Osteoblast (primary cell): ENCODE data around the gene CES3. TPM values are rescaled to one million over a fixed set of nuclear protein-coding genes. Genes with fewer than 3 reads are reported as not detected.

Experiments used
- DNase-seq: peaks from one replicate; pipeline ENCODE4 v3.0.0; 2011; ENCODE audit warnings: low spot score, mixed read lengths; ENCODE audit not compliant: insufficient read length; ENCODE audit errors: missing footprints
- H2AFZ ChIP-seq: 2 replicates; pipeline ENCODE4 v1.6.0; 2011; ENCODE audit warnings: mild to moderate bottlenecking, low read length
- H3K27ac ChIP-seq: 2 replicates; pipeline ENCODE4 v1.5.1; 2011; ENCODE audit warnings: mild to moderate bottlenecking, low read depth, low read length, moderate library complexity
- H3K27me3 ChIP-seq: 2 replicates; pipeline ENCODE4 v1.6.0; 2012; ENCODE audit warnings: mild to moderate bottlenecking, control low read depth, inconsistent platforms, low read length, moderate library complexity; ENCODE audit not compliant: insufficient read depth
- H3K36me3 ChIP-seq: 2 replicates; pipeline ENCODE4 v1.5.1; 2011; ENCODE audit warnings: mild to moderate bottlenecking, low read length, control low read depth, moderate library complexity; ENCODE audit not compliant: insufficient read depth
- H3K4me1 ChIP-seq: 2 replicates; pipeline ENCODE4 v1.5.1; 2011; ENCODE audit warnings: mild to moderate bottlenecking, low read length, control low read depth, moderate library complexity; ENCODE audit not compliant: insufficient read depth
- H3K4me2 ChIP-seq: 2 replicates; pipeline ENCODE4 v1.6.0; 2011; ENCODE audit warnings: mild to moderate bottlenecking, low read length; ENCODE audit not compliant: insufficient read depth
- H3K4me3 ChIP-seq: fragments of 200-600 bp; sonication (generic); 3 replicates; pipeline ENCODE4 v1.5.1; 2012; ENCODE audit warnings: mild to moderate bottlenecking, low read length, inconsistent platforms; ENCODE audit not compliant: insufficient read depth
- H3K79me2 ChIP-seq: 2 replicates; pipeline ENCODE4 v1.6.0; 2012; ENCODE audit warnings: mild to moderate bottlenecking, low read length, control low read depth, inconsistent platforms; ENCODE audit not compliant: insufficient read depth
- H3K9me3 ChIP-seq: 2 replicates; pipeline ENCODE4 v1.5.1; 2011; ENCODE audit warnings: low read depth, low read length, control low read depth
- H4K20me1 ChIP-seq: 2 replicates; pipeline ENCODE4 v1.6.0; 2012; ENCODE audit warnings: mild to moderate bottlenecking, low read length, control low read depth; ENCODE audit not compliant: insufficient read depth
- total RNA-seq: library from RNA; depleted of rRNA; stranded (reverse); fragments of >200 nt; gene quantifications from 2 replicates; pipeline ENCODE4 v1.2.3, GENCODE V29; 2012
- TF ChIP-seq, protein P1 (sequence below): IDR thresholded peaks from 2 replicates; pipeline ENCODE4 v1.5.1; 2011; ENCODE audit warnings: mild to moderate bottlenecking, low read depth, low read length, moderate library complexity; ENCODE audit errors: extremely low read depth

Gene CES3
- total RNA-seq, 1 donor, result not detected

DNA sequence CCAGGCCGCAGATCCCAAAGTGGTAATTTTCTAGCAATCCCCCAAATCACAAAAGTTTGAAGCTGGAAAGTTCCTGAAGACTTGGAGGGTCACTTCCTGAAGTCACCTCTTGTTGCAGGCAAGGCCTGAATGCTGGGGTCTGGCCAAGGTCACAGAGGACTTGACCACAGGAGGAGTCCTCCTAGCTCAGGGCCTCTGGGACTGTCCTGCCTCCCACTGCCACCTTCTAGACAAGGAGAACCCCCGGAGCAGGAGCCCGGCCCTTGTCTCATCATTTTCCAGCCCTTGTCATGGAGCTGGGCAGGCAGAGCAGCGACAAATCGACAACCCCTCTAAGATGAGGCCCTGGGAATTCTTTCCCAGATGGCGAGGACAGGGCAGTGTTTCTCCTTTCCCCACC lies 42.7 kb upstream of the CES3 start:
- DNase-seq, result peak; percentile 66
- TF ChIP-seq, protein P1, sequence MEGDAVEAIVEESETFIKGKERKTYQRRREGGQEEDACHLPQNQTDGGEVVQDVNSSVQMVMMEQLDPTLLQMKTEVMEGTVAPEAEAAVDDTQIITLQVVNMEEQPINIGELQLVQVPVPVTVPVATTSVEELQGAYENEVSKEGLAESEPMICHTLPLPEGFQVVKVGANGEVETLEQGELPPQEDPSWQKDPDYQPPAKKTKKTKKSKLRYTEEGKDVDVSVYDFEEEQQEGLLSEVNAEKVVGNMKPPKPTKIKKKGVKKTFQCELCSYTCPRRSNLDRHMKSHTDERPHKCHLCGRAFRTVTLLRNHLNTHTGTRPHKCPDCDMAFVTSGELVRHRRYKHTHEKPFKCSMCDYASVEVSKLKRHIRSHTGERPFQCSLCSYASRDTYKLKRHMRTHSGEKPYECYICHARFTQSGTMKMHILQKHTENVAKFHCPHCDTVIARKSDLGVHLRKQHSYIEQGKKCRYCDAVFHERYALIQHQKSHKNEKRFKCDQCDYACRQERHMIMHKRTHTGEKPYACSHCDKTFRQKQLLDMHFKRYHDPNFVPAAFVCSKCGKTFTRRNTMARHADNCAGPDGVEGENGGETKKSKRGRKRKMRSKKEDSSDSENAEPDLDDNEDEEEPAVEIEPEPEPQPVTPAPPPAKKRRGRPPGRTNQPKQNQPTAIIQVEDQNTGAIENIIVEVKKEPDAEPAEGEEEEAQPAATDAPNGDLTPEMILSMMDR, result no peak
- Histone ChIP-seq H3K27ac (no peak overlapping the region), H4K20me1 (no peaks in the 10 kb centered on the region), H3K4me2 (no peak overlapping the region), H3K9me3 (no peaks in the 10 kb centered on the region), H3K36me3 (no peaks in the 10 kb centered on the region), H3K4me3 (no peak overlapping the region), H3K79me2 (no peaks in the 10 kb centered on the region), H3K4me1 (peaks cover 6% of the 10 kb centered on the region), H3K27me3 (peaks cover 36% of the 10 kb centered on the region), H2AFZ (no peak overlapping the region)

DNA sequence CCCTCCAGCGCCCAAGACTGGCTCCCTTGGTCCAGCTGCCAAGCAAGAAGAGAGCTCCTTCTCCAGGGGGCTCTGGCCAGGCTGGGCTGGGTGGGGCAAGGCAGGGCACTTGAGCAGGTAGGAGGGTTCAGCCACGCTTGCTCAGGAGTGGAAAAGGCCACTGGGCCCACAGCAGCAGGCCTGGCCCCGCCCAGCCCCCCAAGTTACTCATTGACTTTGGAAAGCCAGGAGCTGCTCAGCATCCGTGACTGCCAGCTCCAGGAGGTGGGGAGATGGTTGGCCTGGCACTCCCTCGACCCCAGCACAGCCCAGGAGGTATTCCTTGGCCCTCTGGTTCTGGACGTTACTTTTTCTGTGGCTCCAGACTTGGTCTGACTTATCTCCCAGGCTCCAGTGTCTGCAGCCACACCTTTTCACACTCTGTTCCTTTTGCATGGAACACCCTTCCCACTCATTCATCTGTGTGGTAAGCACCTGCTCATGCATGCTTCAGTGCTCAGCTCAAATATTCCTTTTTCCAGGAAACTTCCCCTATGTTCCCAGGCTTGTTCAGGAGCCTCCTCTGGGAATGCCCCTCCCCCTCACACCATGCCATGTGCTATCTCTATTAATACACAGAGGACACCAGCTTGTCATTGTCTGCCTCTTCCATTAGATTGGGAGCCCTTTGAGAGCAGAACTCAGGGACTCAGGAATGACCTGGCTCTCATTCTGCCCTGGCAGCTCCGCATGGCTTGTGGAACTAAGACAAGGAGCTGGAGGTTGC lies 42.1 kb upstream of the CES3 start, which contains the start of gene CDH16:
TSS of gene CDH16 (minus strand) at position 83 of the 766 bp plus-strand sequence. CDS start 820 bp downstream, outside the sequence.
- no peaks in the 10 kb centered on the region for H3K79me2 ChIP-seq
- TF ChIP-seq, protein P1, result no peak

DNA sequence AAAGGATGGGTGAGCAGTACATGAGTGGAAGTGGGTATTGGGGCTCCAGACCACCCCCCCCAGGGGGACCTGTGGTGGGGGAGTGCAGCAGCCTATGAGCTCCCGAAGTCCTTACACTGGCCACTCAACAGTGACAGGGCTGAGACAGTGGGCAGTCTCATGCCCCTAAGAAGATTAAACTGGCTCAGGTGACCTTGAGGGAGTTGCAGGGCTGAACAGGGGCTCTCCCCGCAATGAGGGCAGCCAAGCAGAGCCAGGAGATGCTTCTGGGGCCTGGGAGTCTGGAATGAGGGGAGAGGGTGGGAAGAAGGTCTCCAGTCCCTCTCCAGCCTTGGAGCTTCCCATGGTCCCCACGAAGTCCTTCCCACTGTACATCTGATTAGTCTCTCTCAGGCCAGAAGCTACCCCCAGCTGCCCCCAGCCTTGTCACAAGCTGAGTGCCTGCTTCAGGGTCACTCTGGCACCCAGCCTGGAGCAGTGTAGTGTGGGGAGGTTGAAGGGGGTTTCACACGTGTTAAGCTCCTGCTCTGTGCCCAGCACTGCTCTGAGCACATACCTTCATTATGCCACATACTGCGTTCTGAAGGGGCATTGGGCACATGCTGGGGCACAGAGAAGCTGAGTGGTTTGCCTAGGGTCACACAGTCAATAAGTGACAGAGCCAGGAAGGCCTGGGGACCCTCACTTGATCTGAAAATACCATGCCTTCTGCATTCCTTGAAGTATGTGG lies 41.3 kb upstream of the CES3 start:
- Histone ChIP-seq H3K27ac (no peak overlapping the region), H3K36me3 (no peaks in the 10 kb centered on the region), H3K4me2 (no peak overlapping the region), H3K4me3 (no peak overlapping the region), H3K79me2 (no peaks in the 10 kb centered on the region), H3K9me3 (no peaks in the 10 kb centered on the region), H4K20me1 (no peaks in the 10 kb centered on the region), H3K27me3 (peaks cover 45% of the 10 kb centered on the region), H2AFZ (no peak overlapping the region), H3K4me1 (peaks cover 12% of the 10 kb centered on the region)
- peak; percentile 41 for DNase-seq
- TF ChIP-seq, protein P1, result no peak

More for the DNA sequence above, 42.1 kb upstream of the CES3 start, which contains the start of gene CDH16:
- no peaks in the 10 kb centered on the region for H3K9me3 ChIP-seq
- no peak within 1 kb of the TSS for H3K4me2 ChIP-seq
- peaks cover 10% of the 10 kb centered on the region for H3K4me1 ChIP-seq
- H3K4me3 ChIP-seq, result no peak within 1 kb of the TSS
- H3K27me3 ChIP-seq, result peaks cover 41% of the 10 kb centered on the region
- H2AFZ ChIP-seq, result no peak within 1 kb of the TSS
- H4K20me1 ChIP-seq, result no peaks in the 10 kb centered on the region
- H3K27ac ChIP-seq, result no peak within 1 kb of the TSS
- peak; percentile 77 for DNase-seq
- no peaks in the 10 kb centered on the region for H3K36me3 ChIP-seq

DNA sequence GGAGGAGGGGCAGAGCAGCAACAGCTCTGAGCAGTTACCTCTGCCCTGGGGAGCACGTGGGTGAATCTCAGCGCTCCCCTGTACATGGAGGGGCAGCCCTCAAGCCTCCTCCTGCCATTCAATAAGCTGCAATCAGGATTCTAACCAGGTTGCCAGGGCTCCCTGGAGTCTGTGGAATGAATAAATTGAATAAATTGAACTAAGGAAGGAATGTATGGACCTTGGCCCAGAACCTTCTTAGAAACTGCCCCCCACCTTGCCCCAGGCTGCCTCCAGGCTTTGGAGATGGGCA lies 40.8 kb upstream of the CES3 start:
- no peaks in the 10 kb centered on the region for H3K9me3 ChIP-seq
- no peaks in the 10 kb centered on the region for H4K20me1 ChIP-seq
- no peak for DNase-seq
- no peaks in the 10 kb centered on the region for H3K36me3 ChIP-seq
- H3K27me3 ChIP-seq, result peaks cover 45% of the 10 kb centered on the region
- H3K27ac ChIP-seq, result no peak overlapping the region
- H3K4me1 ChIP-seq, result peaks cover 15% of the 10 kb centered on the region
- H3K79me2 ChIP-seq, result no peaks in the 10 kb centered on the region
- H3K4me3 ChIP-seq, result no peak overlapping the region
- TF ChIP-seq, protein P1, result no peak
- no peak overlapping the region for H2AFZ ChIP-seq
- no peak overlapping the region for H3K4me2 ChIP-seq
